ENCODE data around the gene CNTNAP2. TPM values are rescaled to one million over a fixed set of nuclear protein-coding genes. Genes with fewer than 3 reads are reported as not detected.

The CNTNAP2 gene
- total RNA-seq, 1 donor from 2014 or later: 9.2 TPM

GRCh38 chr7:147659036-147659995 lies 1542.7 kb downstream of the CNTNAP2 start:
- TF ChIP-seq CTCF (conservative IDR thresholded peaks at IDR 0.05; ENCODE audit: low read depth, low read length): no peak
- no peak for DNase-seq (ENCODE audit: low read depth)
- no peak overlapping the region for H3K4me3 ChIP-seq (ENCODE audit: low read depth, low read length)

GRCh38 chr7:147664541-147664940 lies 1547.9 kb downstream of the CNTNAP2 start:
- no peak for TF ChIP-seq CTCF (conservative IDR thresholded peaks at IDR 0.05; ENCODE audit: low read depth, low read length)
- no peak overlapping the region for H3K4me3 ChIP-seq (ENCODE audit: low read depth, low read length)
- DNase-seq (ENCODE audit: low read depth): no peak

GRCh38 chr7:147670759-147671158 lies 1554.2 kb downstream of the CNTNAP2 start:
- no peak overlapping the region for H3K4me3 ChIP-seq (ENCODE audit: low read depth, low read length)
- no peak for DNase-seq (ENCODE audit: low read depth)
- TF ChIP-seq CTCF (conservative IDR thresholded peaks at IDR 0.05; ENCODE audit: low read depth, low read length): no peak

GRCh38 chr7:147674705-147675104 lies 1558.1 kb downstream of the CNTNAP2 start:
- no peak for TF ChIP-seq CTCF (conservative IDR thresholded peaks at IDR 0.05; ENCODE audit: low read depth, low read length)
- DNase-seq (ENCODE audit: low read depth): no peak
- H3K4me3 ChIP-seq (ENCODE audit: low read depth, low read length): no peak overlapping the region

GRCh38 chr7:147678943-147679342 lies 1562.3 kb downstream of the CNTNAP2 start:
- TF ChIP-seq CTCF (conservative IDR thresholded peaks at IDR 0.05; ENCODE audit: low read depth, low read length): no peak
- no peak overlapping the region for H3K4me3 ChIP-seq (ENCODE audit: low read depth, low read length)
- DNase-seq (ENCODE audit: low read depth): no peak

- no peak overlapping the region for H3K4me3 ChIP-seq (ENCODE audit: low read depth, low read length)
- DNase-seq (ENCODE audit: low read depth): no peak
- no peak for TF ChIP-seq CTCF (conservative IDR thresholded peaks at IDR 0.05; ENCODE audit: low read depth, low read length)
Observed at GRCh38 chr7:147681530-147681929, 1564.9 kb downstream of the CNTNAP2 start.

- H3K4me3 ChIP-seq (ENCODE audit: low read depth, low read length): no peak overlapping the region
- no peak for DNase-seq (ENCODE audit: low read depth)
- TF ChIP-seq CTCF (conservative IDR thresholded peaks at IDR 0.05; ENCODE audit: low read depth, low read length): no peak
Observed at GRCh38 chr7:147700702-147701101, 1584.1 kb downstream of the CNTNAP2 start.
